Measurements from ENCODE around the gene KITLG. TPM values are rescaled to one million over a fixed set of nuclear protein-coding genes. Genes with fewer than 3 reads are reported as not detected.

The KITLG gene
- polyA plus RNA-seq, 2 of the 4 experiments (the other 2 are of a cell fraction) = 8.0 to 10.1 TPM

DNA sequence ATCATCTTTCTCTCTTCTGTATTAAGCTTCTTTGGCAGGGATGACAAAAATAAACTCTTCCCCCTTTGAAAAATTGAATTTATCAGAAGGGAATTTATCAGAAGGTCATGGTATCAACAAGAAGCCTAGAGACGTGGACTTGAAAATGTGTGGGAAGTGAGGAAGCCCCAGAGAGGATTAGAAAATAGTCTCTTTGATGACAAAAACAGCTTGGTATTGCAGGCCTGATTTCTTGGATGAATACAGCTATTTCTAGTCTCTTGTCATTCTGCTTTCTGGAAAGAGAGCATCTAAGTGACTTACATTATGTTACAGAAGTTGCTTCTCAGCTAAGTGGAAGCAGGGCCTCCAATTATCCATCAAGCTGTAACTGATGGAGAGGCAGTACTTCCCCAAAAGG, 111.1 kb downstream of the KITLG start:
- WGBS (ENCODE audit: missing lambda C conversion rate) = 82% methylated on average over 1 of the region's 1 CpG
- DNase-seq (ENCODE audit: low read depth in 1 of 2, low spot score in 1 of 2) (no peak), ATAC-seq (no peak), FAIRE-seq (no peak)
- Histone ChIP-seq H3K4me2 (no peak overlapping the region), H3K4me3 (no peak overlapping the region), H3K4me1 (peaks cover 16% of the 10 kb centered on the region), H3K27ac (no peak overlapping the region), H3K9me3 (no peaks in the 10 kb centered on the region)
- ChIA-PET CTCF (no interaction called here), POLR2A (no interaction called here)
- TF ChIP-seq CBX2 (IDR thresholded peaks at IDR 0.05; ENCODE audit: borderline replicate concordance, low read depth) (no peak), FOXS1 (CRISPR knock-in tag; IDR thresholded peaks at IDR 0.05) (no peak), RCOR1 (IDR thresholded peaks at IDR 0.05; ENCODE audit: low read depth, low read length) (no peak), JUNB (IDR thresholded peaks at IDR 0.05) (no peak), GATA3 (IDR thresholded peaks at IDR 0.05; ENCODE audit: borderline replicate concordance) (no peak), HDAC2 (IDR thresholded peaks at IDR 0.05) (no peak), POLR2AphosphoS2 (conservative IDR thresholded peaks at IDR 0.05; ENCODE audit: low read length) (no peak), SREBF2 (IDR thresholded peaks at IDR 0.05) (no peak), KDM5A (IDR thresholded peaks at IDR 0.05) (no peak), MAFK (IDR thresholded peaks at IDR 0.05; ENCODE audit: partially characterized antibody) (no peak), TP53 (CRISPR knock-in tag; IDR thresholded peaks at IDR 0.05) (no peak), ZC3H11A (IDR thresholded peaks at IDR 0.05) (no peak), BHLHE40 (IDR thresholded peaks at IDR 0.05; ENCODE audit: low read depth, low read length) (no peak), RAD21 (conservative IDR thresholded peaks at IDR 0.05 in 1 of 2, IDR thresholded peaks at IDR 0.05 in 1 of 2) (no peak), SMC3 (IDR thresholded peaks at IDR 0.05) (no peak)
- TF ChIP-seq, protein P1, sequence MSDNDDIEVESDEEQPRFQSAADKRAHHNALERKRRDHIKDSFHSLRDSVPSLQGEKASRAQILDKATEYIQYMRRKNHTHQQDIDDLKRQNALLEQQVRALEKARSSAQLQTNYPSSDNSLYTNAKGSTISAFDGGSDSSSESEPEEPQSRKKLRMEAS (IDR thresholded peaks at IDR 0.05) = no peak
- TF ChIP-seq, protein P2, sequence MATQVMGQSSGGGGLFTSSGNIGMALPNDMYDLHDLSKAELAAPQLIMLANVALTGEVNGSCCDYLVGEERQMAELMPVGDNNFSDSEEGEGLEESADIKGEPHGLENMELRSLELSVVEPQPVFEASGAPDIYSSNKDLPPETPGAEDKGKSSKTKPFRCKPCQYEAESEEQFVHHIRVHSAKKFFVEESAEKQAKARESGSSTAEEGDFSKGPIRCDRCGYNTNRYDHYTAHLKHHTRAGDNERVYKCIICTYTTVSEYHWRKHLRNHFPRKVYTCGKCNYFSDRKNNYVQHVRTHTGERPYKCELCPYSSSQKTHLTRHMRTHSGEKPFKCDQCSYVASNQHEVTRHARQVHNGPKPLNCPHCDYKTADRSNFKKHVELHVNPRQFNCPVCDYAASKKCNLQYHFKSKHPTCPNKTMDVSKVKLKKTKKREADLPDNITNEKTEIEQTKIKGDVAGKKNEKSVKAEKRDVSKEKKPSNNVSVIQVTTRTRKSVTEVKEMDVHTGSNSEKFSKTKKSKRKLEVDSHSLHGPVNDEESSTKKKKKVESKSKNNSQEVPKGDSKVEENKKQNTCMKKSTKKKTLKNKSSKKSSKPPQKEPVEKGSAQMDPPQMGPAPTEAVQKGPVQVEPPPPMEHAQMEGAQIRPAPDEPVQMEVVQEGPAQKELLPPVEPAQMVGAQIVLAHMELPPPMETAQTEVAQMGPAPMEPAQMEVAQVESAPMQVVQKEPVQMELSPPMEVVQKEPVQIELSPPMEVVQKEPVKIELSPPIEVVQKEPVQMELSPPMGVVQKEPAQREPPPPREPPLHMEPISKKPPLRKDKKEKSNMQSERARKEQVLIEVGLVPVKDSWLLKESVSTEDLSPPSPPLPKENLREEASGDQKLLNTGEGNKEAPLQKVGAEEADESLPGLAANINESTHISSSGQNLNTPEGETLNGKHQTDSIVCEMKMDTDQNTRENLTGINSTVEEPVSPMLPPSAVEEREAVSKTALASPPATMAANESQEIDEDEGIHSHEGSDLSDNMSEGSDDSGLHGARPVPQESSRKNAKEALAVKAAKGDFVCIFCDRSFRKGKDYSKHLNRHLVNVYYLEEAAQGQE (IDR thresholded peaks at IDR 0.05) = no peak
- TF ChIP-seq, protein P3, sequence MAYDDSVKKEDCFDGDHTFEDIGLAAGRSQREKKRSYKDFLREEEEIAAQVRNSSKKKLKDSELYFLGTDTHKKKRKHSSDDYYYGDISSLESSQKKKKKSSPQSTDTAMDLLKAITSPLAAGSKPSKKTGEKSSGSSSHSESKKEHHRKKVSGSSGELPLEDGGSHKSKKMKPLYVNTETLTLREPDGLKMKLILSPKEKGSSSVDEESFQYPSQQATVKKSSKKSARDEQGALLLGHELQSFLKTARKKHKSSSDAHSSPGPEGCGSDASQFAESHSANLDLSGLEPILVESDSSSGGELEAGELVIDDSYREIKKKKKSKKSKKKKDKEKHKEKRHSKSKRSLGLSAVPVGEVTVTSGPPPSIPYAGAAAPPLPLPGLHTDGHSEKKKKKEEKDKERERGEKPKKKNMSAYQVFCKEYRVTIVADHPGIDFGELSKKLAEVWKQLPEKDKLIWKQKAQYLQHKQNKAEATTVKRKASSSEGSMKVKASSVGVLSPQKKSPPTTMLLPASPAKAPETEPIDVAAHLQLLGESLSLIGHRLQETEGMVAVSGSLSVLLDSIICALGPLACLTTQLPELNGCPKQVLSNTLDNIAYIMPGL (CRISPR knock-in tag; IDR thresholded peaks at IDR 0.05; ENCODE audit: borderline replicate concordance) = no peak

DNA sequence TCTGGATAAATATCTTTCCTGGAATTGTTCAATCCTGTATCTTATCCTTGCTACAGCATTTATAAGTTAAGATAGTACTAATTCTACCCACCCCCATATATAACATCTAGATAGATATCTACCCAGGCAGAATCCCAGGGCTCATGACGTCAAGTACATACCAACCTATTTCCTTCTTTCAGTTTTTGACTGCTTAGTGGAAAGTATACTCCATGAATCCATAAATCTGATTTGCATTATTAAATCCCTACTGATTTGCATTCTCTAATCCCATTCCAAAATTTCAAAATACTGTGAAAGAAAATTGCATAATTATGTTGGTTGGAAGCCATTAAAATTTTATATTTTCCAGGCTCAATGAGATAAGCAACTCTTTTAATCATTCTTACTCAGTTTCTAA, 111.7 kb downstream of the KITLG start:
- POLR2A ChIA-PET = no interaction called here
- TF ChIP-seq BHLHE40 (IDR thresholded peaks at IDR 0.05; ENCODE audit: low read depth, low read length) (no peak), HEYL (CRISPR knock-in tag; IDR thresholded peaks at IDR 0.05) (no peak), FOSB (CRISPR knock-in tag; IDR thresholded peaks at IDR 0.05) (no peak), ZC3H11A (IDR thresholded peaks at IDR 0.05) (no peak), ZFP36 (IDR thresholded peaks at IDR 0.05; ENCODE audit: borderline replicate concordance, partially characterized antibody) (no peak), ESRRA (IDR thresholded peaks at IDR 0.05; ENCODE audit: borderline replicate concordance, low read length) (no peak), CBX2 (IDR thresholded peaks at IDR 0.05; ENCODE audit: borderline replicate concordance, low read depth) (no peak), CBX8 (IDR thresholded peaks at IDR 0.05) (no peak), EHMT2 (IDR thresholded peaks at IDR 0.05; ENCODE audit: low read depth) (no peak), GATA3 (IDR thresholded peaks at IDR 0.05; ENCODE audit: borderline replicate concordance) (no peak), CHD4 (IDR thresholded peaks at IDR 0.05; ENCODE audit: borderline replicate concordance) (no peak), FOSL2 (IDR thresholded peaks at IDR 0.05) (no peak), FOSL2 (CRISPR knock-in tag; IDR thresholded peaks at IDR 0.05) (no peak)
- TF ChIP-seq, protein P4, sequence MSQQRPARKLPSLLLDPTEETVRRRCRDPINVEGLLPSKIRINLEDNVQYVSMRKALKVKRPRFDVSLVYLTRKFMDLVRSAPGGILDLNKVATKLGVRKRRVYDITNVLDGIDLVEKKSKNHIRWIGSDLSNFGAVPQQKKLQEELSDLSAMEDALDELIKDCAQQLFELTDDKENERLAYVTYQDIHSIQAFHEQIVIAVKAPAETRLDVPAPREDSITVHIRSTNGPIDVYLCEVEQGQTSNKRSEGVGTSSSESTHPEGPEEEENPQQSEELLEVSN (IDR thresholded peaks at IDR 0.05; ENCODE audit: borderline replicate concordance, low read depth) = no peak
- TF ChIP-seq, protein P1 (IDR thresholded peaks at IDR 0.05) = no peak
- TF ChIP-seq, protein P5, sequence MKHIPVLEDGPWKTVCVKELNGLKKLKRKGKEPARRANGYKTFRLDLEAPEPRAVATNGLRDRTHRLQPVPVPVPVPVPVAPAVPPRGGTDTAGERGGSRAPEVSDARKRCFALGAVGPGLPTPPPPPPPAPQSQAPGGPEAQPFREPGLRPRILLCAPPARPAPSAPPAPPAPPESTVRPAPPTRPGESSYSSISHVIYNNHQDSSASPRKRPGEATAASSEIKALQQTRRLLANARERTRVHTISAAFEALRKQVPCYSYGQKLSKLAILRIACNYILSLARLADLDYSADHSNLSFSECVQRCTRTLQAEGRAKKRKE (CRISPR knock-in tag; IDR thresholded peaks at IDR 0.05; ENCODE audit: low read depth) = no peak
- TF ChIP-seq, protein P6, sequence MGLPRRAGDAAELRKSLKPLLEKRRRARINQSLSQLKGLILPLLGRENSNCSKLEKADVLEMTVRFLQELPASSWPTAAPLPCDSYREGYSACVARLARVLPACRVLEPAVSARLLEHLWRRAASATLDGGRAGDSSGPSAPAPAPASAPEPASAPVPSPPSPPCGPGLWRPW (IDR thresholded peaks at IDR 0.05) = no peak
- TF ChIP-seq, protein P7, sequence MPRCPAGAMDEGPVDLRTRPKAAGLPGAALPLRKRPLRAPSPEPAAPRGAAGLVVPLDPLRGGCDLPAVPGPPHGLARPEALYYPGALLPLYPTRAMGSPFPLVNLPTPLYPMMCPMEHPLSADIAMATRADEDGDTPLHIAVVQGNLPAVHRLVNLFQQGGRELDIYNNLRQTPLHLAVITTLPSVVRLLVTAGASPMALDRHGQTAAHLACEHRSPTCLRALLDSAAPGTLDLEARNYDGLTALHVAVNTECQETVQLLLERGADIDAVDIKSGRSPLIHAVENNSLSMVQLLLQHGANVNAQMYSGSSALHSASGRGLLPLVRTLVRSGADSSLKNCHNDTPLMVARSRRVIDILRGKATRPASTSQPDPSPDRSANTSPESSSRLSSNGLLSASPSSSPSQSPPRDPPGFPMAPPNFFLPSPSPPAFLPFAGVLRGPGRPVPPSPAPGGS (IDR thresholded peaks at IDR 0.05) = no peak

More for the DNA sequence above, 111.7 kb downstream of the KITLG start:
- Histone ChIP-seq H3K27ac (no peak overlapping the region), H3K4me3 (no peak overlapping the region), H3K9me3 (no peaks in the 10 kb centered on the region), H3K4me1 (peaks cover 16% of the 10 kb centered on the region), H3K4me2 (no peak overlapping the region)
- 73% methylated on average over 1 of the region's 1 CpG for WGBS (ENCODE audit: missing lambda C conversion rate)
- DNase-seq (ENCODE audit: low read depth in 1 of 2, low spot score in 1 of 2) = no peak
- FAIRE-seq = no peak
- no peak for ATAC-seq
- CTCF ChIA-PET = no interaction called here
